Measurements from ENCODE around the gene TUBB1. TPM values are rescaled to one million over a fixed set of nuclear protein-coding genes. Genes with fewer than 3 reads are reported as not detected.

TUBB1 gene
- total RNA-seq, 1 experiment from 2014 or later, result not detected

DNA sequence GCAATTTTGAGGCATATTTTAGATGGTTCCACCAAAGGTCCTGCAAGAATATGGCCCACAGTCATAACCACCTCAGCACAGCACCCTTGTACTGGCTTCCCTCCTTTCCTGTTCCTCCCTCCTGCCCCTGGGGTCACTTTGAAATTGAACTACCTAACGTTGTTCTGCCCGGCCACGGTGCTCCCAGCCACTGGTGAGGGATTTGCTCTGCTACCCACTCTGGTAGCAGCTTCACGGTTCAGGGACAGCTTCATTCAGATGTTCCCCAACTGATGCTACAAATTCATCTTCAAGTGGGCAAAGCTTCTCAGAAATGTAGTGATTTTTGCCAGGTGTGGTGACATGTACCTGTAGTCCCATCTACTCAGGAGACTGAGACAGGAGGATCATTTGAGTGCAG is 46.0 kb upstream of the TUBB1 start:
- intact Hi-C loops (cut with micrococcal nuclease), result no loop called here
- no peak for DNase-seq (ENCODE audit: unreplicated experiment)
- H3K27ac Mint-ChIP-seq (ENCODE audit: low read depth, unreplicated experiment), result no peak overlapping the region
- peaks cover 35% of the 10 kb centered on the region for H3K9me3 Mint-ChIP-seq (ENCODE audit: unreplicated experiment)
- POLR2A ChIA-PET, result interaction anchor here (0.6 to 0.7 kb wide), 2 partner anchors 11 to 90 kb away, joined by 3 read pairs; no protein-coding TSS in a partner anchor
- TF ChIP-seq, protein P1, sequence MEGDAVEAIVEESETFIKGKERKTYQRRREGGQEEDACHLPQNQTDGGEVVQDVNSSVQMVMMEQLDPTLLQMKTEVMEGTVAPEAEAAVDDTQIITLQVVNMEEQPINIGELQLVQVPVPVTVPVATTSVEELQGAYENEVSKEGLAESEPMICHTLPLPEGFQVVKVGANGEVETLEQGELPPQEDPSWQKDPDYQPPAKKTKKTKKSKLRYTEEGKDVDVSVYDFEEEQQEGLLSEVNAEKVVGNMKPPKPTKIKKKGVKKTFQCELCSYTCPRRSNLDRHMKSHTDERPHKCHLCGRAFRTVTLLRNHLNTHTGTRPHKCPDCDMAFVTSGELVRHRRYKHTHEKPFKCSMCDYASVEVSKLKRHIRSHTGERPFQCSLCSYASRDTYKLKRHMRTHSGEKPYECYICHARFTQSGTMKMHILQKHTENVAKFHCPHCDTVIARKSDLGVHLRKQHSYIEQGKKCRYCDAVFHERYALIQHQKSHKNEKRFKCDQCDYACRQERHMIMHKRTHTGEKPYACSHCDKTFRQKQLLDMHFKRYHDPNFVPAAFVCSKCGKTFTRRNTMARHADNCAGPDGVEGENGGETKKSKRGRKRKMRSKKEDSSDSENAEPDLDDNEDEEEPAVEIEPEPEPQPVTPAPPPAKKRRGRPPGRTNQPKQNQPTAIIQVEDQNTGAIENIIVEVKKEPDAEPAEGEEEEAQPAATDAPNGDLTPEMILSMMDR (IDR thresholded peaks at IDR 0.05; ENCODE audit: unreplicated experiment), result no peak
- H3K27me3 Mint-ChIP-seq (ENCODE audit: insufficient read depth, unreplicated experiment), result peaks cover 26% of the 10 kb centered on the region
- CTCF ChIA-PET, result interaction anchor here (0.6 kb wide), 1 partner anchor 747 kb away, joined by 4 read pairs; no protein-coding TSS in a partner anchor
- no TSS peak for BruUV-seq (replicated peaks)
- H3K4me1 Mint-ChIP-seq (ENCODE audit: insufficient read depth, unreplicated experiment), result peaks cover 6% of the 10 kb centered on the region
- no peak overlapping the region for H3K4me3 Mint-ChIP-seq (ENCODE audit: unreplicated experiment)
- H3K36me3 Mint-ChIP-seq (ENCODE audit: insufficient read depth, unreplicated experiment), result no peaks in the 10 kb centered on the region

DNA sequence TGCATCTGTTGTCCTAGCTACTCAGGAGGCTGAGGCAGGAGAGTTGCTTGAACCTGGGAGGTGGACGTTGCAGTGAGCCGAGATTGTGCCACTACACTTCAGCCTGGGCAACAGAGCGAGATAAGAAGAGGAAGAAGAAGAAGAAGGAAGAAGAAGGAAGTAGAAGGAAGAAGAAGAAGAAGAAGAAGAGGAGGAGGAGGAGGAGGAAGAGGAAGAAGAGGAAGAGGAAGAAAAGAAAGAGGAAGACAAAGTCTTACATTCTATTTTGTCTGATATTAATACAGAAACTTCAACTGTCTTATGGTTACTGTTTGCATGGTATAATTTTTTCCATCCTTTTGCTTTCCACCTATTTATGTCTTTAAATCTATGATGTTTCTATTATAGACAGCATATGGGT is 45.4 kb upstream of the TUBB1 start:
- POLR2A ChIA-PET, result no interaction called here
- DNase-seq (ENCODE audit: unreplicated experiment), result no peak
- H3K27ac Mint-ChIP-seq (ENCODE audit: low read depth, unreplicated experiment), result no peak overlapping the region
- no peak overlapping the region for H3K4me3 Mint-ChIP-seq (ENCODE audit: unreplicated experiment)
- no TSS peak for BruUV-seq (replicated peaks)
- peaks cover 30% of the 10 kb centered on the region for H3K9me3 Mint-ChIP-seq (ENCODE audit: unreplicated experiment)
- H3K27me3 Mint-ChIP-seq (ENCODE audit: insufficient read depth, unreplicated experiment), result peaks cover 19% of the 10 kb centered on the region
- peaks cover 6% of the 10 kb centered on the region for H3K4me1 Mint-ChIP-seq (ENCODE audit: insufficient read depth, unreplicated experiment)
- intact Hi-C loops (cut with micrococcal nuclease), result no loop called here
- TF ChIP-seq, protein P1 (IDR thresholded peaks at IDR 0.05; ENCODE audit: unreplicated experiment), result no peak
- H3K36me3 Mint-ChIP-seq (ENCODE audit: insufficient read depth, unreplicated experiment), result no peaks in the 10 kb centered on the region
- CTCF ChIA-PET, result no interaction called here

DNA sequence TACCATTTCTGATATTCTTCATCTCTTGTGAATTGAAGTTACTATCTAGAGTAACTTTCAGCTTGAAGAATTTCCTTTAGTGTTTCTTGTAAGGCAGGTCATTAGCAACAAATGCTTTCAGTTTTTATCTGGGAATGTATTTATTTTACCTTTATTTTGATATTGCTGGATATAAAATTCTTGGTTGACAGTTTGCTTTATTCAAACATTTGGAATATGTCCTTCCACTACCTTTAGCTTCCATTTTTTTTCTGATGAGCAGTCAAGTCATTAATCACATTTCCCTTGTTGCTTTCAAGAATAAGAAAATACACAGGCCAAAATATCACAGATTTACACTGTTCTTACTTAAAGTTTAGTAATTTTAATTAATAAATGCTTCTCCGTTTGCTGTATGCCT is 43.9 kb upstream of the TUBB1 start:
- no TSS peak for BruUV-seq (replicated peaks)
- no peak overlapping the region for H3K4me3 Mint-ChIP-seq (ENCODE audit: unreplicated experiment)

DNA sequence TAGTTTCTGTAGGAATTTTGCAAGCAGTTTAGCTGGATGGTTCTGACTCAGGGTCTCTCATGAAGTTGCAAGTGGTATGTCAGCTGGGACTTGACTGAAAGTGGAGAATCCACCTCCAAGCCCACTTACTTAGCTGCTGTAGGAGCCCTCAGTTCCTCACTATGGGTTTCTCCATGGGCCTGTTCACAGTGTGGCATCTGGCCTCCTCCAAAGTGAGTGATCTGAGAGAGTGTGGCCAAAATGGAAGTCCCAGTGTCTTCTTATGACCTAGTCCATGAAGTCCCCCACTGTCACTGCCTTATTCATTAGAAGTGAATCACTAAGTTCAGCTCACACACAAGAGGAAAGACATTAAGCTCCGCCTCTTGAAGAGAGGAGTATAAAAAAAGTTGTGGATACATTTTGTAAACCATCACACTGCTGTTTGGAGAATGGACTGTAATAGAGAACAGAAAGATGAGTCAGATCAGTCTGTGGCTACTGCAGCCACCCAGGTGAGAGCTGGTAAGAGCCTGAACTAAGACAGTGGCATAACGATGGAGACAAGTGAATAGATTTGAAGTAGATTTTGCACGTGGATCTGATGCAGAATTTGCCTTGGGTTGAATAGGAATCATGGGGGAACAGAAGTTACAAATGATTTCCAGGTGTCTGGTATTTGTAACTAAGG is 43.0 kb upstream of the TUBB1 start:
- BruUV-seq (replicated peaks), result no TSS peak
- POLR2A ChIA-PET, result interaction anchor here (0.6 to 1.1 kb wide), 2 partner anchors 18 to 56 kb away, joined by 3 to 7 read pairs; partner anchors contain the start of gene ATP5F1E
- no peak overlapping the region for H3K27ac Mint-ChIP-seq (ENCODE audit: low read depth, unreplicated experiment)
- CTCF ChIA-PET, result interaction anchor here (0.7 to 1.2 kb wide), 3 partner anchors 116 to 1606 kb away, joined by 3 to 4 read pairs (median 3); no protein-coding TSS in a partner anchor
- peaks cover 17% of the 10 kb centered on the region for H3K9me3 Mint-ChIP-seq (ENCODE audit: unreplicated experiment)
- DNase-seq (ENCODE audit: unreplicated experiment), result no peak
- intact Hi-C loops (cut with micrococcal nuclease), result no loop called here
- peaks cover 6% of the 10 kb centered on the region for H3K4me1 Mint-ChIP-seq (ENCODE audit: insufficient read depth, unreplicated experiment)
- no peaks in the 10 kb centered on the region for H3K27me3 Mint-ChIP-seq (ENCODE audit: insufficient read depth, unreplicated experiment)
- no peaks in the 10 kb centered on the region for H3K36me3 Mint-ChIP-seq (ENCODE audit: insufficient read depth, unreplicated experiment)
- no peak overlapping the region for H3K4me3 Mint-ChIP-seq (ENCODE audit: unreplicated experiment)
- TF ChIP-seq, protein P1 (IDR thresholded peaks at IDR 0.05; ENCODE audit: unreplicated experiment), result no peak

More for the DNA sequence above, 43.9 kb upstream of the TUBB1 start:
- Mint-ChIP-seq H3K9me3 (ENCODE audit: unreplicated experiment) (peaks cover 17% of the 10 kb centered on the region), H3K36me3 (ENCODE audit: insufficient read depth, unreplicated experiment) (no peaks in the 10 kb centered on the region), H3K27me3 (ENCODE audit: insufficient read depth, unreplicated experiment) (peaks cover 4% of the 10 kb centered on the region), H3K27ac (ENCODE audit: low read depth, unreplicated experiment) (no peak overlapping the region), H3K4me1 (ENCODE audit: insufficient read depth, unreplicated experiment) (peaks cover 6% of the 10 kb centered on the region)
- TF ChIP-seq, protein P1 (IDR thresholded peaks at IDR 0.05; ENCODE audit: unreplicated experiment), result no peak
- ChIA-PET CTCF (interaction anchor here (0.8 kb wide), 1 partner anchor 1605 kb away, joined by 3 read pairs; no protein-coding TSS in a partner anchor), POLR2A (no interaction called here)
- intact Hi-C loops (cut with micrococcal nuclease), result no loop called here
- no peak for DNase-seq (ENCODE audit: unreplicated experiment)
